ENCODE data around the gene TXNDC9. TPM values are rescaled to one million over a fixed set of nuclear protein-coding genes. Genes with fewer than 3 reads are reported as not detected.
"Not testable (repeated sequence)": the region's sequence is repeated elsewhere in the genome, so short reads cannot be mapped to it uniquely, and the experiment has no call there.

TXNDC9 gene
- total and polyA plus RNA-seq, 4 donors, result 12.5 to 27.5 (median 20.9) TPM

DNA sequence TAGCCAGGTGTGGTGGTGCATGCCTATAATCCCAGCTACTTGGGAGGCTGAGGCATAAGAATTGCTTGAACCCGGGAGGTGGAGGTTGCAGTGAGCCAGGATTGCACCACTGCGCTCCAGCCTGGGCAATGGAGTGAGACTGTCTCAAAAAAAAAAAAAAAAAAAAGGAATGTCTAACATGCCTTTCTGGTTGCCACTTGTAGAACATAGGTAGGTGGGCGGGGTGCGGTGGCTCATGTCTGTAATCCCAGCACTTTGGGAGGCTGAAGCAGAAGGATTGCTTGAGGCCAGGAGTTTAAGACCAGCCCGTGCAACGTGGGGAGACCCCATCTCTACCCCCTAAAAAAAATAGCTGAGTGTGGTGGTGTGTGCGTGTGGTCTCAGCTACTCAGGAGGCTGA lies 9.3 kb upstream of the TXNDC9 start:
- not testable (repeated sequence) for DNase-seq (ENCODE audit: low spot score)
- 98% methylated on average over 7 of the region's 7 CpGs for WGBS

DNA sequence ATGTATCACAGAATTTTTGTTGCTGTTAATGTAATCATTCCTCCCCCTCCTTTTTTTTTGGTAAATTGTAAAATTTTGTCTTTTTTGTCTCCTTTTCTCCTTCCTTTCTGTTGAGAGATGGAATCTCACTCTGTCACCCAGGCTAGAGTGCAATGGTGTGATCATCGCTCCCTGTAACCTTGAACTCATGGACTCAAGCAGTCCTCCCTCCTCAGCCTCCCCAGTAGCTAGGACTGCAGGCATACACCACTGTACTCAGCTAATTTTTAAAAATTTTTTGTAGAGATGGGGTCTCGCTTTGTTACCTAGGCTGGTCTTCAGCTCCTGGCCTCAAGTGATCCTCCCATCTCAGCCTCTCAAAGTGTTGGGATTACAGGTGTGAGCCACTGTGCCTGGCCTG lies 6.4 kb upstream of the TXNDC9 start:
- Histone ChIP-seq H3K4me1 (ENCODE audit: control insufficient read depth in 4 of 4, insufficient read depth in 4 of 4, low read length in 3 of 4) (peaks cover 6 to 18% (median 16%) of the 10 kb centered on the region in 4 donors), H3K4me3 (ENCODE audit: low read depth in 1 of 3, low read length in 3 of 3) (no peak overlapping the region)
- 98% methylated on average over 2 of the region's 2 CpGs for WGBS

More for the DNA sequence above, 9.3 kb upstream of the TXNDC9 start:
- H3K27me3 ChIP-seq (ENCODE audit: control insufficient read depth in 4 of 4, insufficient read depth in 4 of 4, low read length in 3 of 4); H3K9ac ChIP-seq (ENCODE audit: low read depth in 1 of 2, low read length in 2 of 2); H3K36me3 ChIP-seq (ENCODE audit: control insufficient read depth in 4 of 4, insufficient read depth in 3 of 4, low read depth in 1 of 4, low read length in 3 of 4); H3K4me1 ChIP-seq (ENCODE audit: control insufficient read depth in 4 of 4, insufficient read depth in 4 of 4, low read length in 3 of 4); H3K27ac ChIP-seq (ENCODE audit: low read depth in 1 of 2, low read length in 2 of 2); H3K4me3 ChIP-seq (ENCODE audit: low read depth in 1 of 3, low read length in 3 of 3); H3K9me3 ChIP-seq (ENCODE audit: control insufficient read depth in 4 of 4, low read length in 3 of 4): not testable (repeated sequence)

DNA sequence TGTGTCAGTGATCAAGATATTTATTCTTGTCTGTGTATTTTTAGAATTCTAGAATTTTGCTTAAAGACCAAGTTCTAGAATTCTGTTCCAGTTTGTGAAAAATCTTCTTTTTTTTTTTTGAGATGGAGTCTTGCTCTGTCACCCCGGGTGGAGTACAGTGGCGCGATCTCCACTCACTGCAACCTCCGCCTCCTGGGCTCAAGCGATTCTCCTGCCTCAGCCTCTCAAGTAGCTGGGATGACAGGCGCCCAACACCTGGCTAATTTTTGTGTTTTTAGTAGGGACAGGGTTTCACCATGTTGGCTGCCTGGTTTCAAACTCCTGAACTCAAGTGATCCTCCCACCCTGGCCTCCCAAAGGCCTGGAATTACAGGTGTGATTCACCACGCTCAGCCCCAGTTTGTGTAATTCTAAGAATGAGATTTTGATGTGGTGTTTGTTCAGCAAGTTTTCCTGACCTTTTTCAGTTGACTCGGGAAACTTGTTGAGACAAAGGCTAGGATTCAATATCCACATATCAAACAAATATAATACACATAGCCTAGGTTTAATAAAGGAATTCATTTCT lies 4.6 kb upstream of the TXNDC9 start:
- WGBS, result 85% methylated on average over 8 of the region's 8 CpGs
- no peak overlapping the region for H3K27ac ChIP-seq (ENCODE audit: low read depth in 1 of 2, low read length in 2 of 2)
- no peak overlapping the region for H3K4me3 ChIP-seq (ENCODE audit: low read depth in 1 of 3, low read length in 3 of 3)
- peaks cover 6 to 18% (median 16%) of the 10 kb centered on the region in 4 donors for H3K4me1 ChIP-seq (ENCODE audit: control insufficient read depth in 4 of 4, insufficient read depth in 4 of 4, low read length in 3 of 4)
- no peak for DNase-seq (ENCODE audit: low spot score)
- no peaks in the 10 kb centered on the region for H3K27me3 ChIP-seq (ENCODE audit: control insufficient read depth in 4 of 4, insufficient read depth in 4 of 4, low read length in 3 of 4)
- no peak overlapping the region for H3K9ac ChIP-seq (ENCODE audit: low read depth in 1 of 2, low read length in 2 of 2)
- H3K9me3 ChIP-seq (ENCODE audit: control insufficient read depth in 4 of 4, low read length in 3 of 4), result no peaks in the 10 kb centered on the region
- no peaks in the 10 kb centered on the region for H3K36me3 ChIP-seq (ENCODE audit: control insufficient read depth in 4 of 4, insufficient read depth in 3 of 4, low read depth in 1 of 4, low read length in 3 of 4)
- TF ChIP-seq HNF4G (IDR thresholded peaks at IDR 0.05), result no peak
- no peak for TF ChIP-seq JUND (IDR thresholded peaks at IDR 0.05)
- no peak for TF ChIP-seq EGR1 (IDR thresholded peaks at IDR 0.05; ENCODE audit: low read depth in 2 of 2)
- TF ChIP-seq, protein P1, sequence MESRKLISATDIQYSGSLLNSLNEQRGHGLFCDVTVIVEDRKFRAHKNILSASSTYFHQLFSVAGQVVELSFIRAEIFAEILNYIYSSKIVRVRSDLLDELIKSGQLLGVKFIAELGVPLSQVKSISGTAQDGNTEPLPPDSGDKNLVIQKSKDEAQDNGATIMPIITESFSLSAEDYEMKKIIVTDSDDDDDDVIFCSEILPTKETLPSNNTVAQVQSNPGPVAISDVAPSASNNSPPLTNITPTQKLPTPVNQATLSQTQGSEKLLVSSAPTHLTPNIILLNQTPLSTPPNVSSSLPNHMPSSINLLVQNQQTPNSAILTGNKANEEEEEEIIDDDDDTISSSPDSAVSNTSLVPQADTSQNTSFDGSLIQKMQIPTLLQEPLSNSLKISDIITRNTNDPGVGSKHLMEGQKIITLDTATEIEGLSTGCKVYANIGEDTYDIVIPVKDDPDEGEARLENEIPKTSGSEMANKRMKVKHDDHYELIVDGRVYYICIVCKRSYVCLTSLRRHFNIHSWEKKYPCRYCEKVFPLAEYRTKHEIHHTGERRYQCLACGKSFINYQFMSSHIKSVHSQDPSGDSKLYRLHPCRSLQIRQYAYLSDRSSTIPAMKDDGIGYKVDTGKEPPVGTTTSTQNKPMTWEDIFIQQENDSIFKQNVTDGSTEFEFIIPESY (IDR thresholded peaks at IDR 0.05), result no peak
- TF ChIP-seq, protein P2, sequence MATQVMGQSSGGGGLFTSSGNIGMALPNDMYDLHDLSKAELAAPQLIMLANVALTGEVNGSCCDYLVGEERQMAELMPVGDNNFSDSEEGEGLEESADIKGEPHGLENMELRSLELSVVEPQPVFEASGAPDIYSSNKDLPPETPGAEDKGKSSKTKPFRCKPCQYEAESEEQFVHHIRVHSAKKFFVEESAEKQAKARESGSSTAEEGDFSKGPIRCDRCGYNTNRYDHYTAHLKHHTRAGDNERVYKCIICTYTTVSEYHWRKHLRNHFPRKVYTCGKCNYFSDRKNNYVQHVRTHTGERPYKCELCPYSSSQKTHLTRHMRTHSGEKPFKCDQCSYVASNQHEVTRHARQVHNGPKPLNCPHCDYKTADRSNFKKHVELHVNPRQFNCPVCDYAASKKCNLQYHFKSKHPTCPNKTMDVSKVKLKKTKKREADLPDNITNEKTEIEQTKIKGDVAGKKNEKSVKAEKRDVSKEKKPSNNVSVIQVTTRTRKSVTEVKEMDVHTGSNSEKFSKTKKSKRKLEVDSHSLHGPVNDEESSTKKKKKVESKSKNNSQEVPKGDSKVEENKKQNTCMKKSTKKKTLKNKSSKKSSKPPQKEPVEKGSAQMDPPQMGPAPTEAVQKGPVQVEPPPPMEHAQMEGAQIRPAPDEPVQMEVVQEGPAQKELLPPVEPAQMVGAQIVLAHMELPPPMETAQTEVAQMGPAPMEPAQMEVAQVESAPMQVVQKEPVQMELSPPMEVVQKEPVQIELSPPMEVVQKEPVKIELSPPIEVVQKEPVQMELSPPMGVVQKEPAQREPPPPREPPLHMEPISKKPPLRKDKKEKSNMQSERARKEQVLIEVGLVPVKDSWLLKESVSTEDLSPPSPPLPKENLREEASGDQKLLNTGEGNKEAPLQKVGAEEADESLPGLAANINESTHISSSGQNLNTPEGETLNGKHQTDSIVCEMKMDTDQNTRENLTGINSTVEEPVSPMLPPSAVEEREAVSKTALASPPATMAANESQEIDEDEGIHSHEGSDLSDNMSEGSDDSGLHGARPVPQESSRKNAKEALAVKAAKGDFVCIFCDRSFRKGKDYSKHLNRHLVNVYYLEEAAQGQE (IDR thresholded peaks at IDR 0.05), result no peak
- no peak for TF ChIP-seq FOXA2 (IDR thresholded peaks at IDR 0.05)
- TF ChIP-seq FOXA1 (IDR thresholded peaks at IDR 0.05), result no peak
- no peak for TF ChIP-seq NR2F2 (IDR thresholded peaks at IDR 0.05)
- TF ChIP-seq YY1 (IDR thresholded peaks at IDR 0.05), result no peak
- TF ChIP-seq, protein P3, sequence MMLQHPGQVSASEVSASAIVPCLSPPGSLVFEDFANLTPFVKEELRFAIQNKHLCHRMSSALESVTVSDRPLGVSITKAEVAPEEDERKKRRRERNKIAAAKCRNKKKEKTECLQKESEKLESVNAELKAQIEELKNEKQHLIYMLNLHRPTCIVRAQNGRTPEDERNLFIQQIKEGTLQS (IDR thresholded peaks at IDR 0.05), result no peak
- no peak for TF ChIP-seq RAD21 (IDR thresholded peaks at IDR 0.05)
- TF ChIP-seq HNF4A (conservative IDR thresholded peaks at IDR 0.05), result no peak
- TF ChIP-seq TAF1 (conservative IDR thresholded peaks at IDR 0.05), result no peak

More for the DNA sequence above, 6.4 kb upstream of the TXNDC9 start:
- Histone ChIP-seq H3K9me3 (ENCODE audit: control insufficient read depth in 4 of 4, low read length in 3 of 4) (no peaks in the 10 kb centered on the region), H3K9ac (ENCODE audit: low read depth in 1 of 2, low read length in 2 of 2) (no peak overlapping the region), H3K36me3 (ENCODE audit: control insufficient read depth in 4 of 4, insufficient read depth in 3 of 4, low read depth in 1 of 4, low read length in 3 of 4) (no peaks in the 10 kb centered on the region), H3K27ac (ENCODE audit: low read depth in 1 of 2, low read length in 2 of 2) (no peak overlapping the region), H3K27me3 (ENCODE audit: control insufficient read depth in 4 of 4, insufficient read depth in 4 of 4, low read length in 3 of 4) (no peaks in the 10 kb centered on the region)
- TF ChIP-seq, protein P3 (IDR thresholded peaks at IDR 0.05), result no peak
- TF ChIP-seq HNF4A (conservative IDR thresholded peaks at IDR 0.05), result no peak
- no peak for TF ChIP-seq SP1 (IDR thresholded peaks at IDR 0.05)
- TF ChIP-seq EGR1 (IDR thresholded peaks at IDR 0.05; ENCODE audit: low read depth in 2 of 2), result no peak
- TF ChIP-seq HNF4G (IDR thresholded peaks at IDR 0.05), result no peak
- TF ChIP-seq TAF1 (conservative IDR thresholded peaks at IDR 0.05), result no peak
- no peak for TF ChIP-seq RAD21 (IDR thresholded peaks at IDR 0.05)
- TF ChIP-seq FOXA2 (IDR thresholded peaks at IDR 0.05), result no peak
- DNase-seq (ENCODE audit: low spot score), result no peak

All from liver (tissue), 9 donors.